Adipocyte (in vitro differentiated cells): ENCODE results near the gene CCL8.
A peak's percentile ranks its signal among the peaks of the same experiment; 100 is the strongest.

ENCODE experiments used
- DNase-seq: peaks from one replicate; pipeline ENCODE4 v3.0.0-alpha.2; 2015; ENCODE audit warnings: low read depth
- H3K27me3 ChIP-seq: replicated peaks from 2 replicates; pipeline ENCODE4 v1.7.0; 2013; ENCODE audit warnings: mild to moderate bottlenecking, low read length, moderate library complexity; ENCODE audit not compliant: control insufficient read depth, insufficient read depth
- H3K36me3 ChIP-seq: 2 replicates; pipeline ENCODE4 v1.7.0; 2013; ENCODE audit warnings: low read length, mild to moderate bottlenecking, moderate library complexity; ENCODE audit not compliant: control insufficient read depth, insufficient read depth, severe bottlenecking
- H3K4me1 ChIP-seq: 2 replicates; pipeline ENCODE4 v1.7.0; 2013; ENCODE audit warnings: mild to moderate bottlenecking, low read length, moderate library complexity; ENCODE audit not compliant: control insufficient read depth, insufficient read depth
- H3K4me3 ChIP-seq: 2 replicates; pipeline ENCODE4 v1.7.0; 2013; ENCODE audit warnings: mild to moderate bottlenecking, low read length, moderate library complexity
- H3K9ac ChIP-seq: 2 replicates; pipeline ENCODE4 v1.7.0; 2013; ENCODE audit warnings: mild to moderate bottlenecking, low read length, moderate library complexity
- H3K9me3 ChIP-seq: 2 replicates; pipeline ENCODE4 v1.7.0; 2013; ENCODE audit warnings: mild to moderate bottlenecking, low read length, moderate library complexity; ENCODE audit not compliant: control insufficient read depth

The CCL8 gene

DNA sequence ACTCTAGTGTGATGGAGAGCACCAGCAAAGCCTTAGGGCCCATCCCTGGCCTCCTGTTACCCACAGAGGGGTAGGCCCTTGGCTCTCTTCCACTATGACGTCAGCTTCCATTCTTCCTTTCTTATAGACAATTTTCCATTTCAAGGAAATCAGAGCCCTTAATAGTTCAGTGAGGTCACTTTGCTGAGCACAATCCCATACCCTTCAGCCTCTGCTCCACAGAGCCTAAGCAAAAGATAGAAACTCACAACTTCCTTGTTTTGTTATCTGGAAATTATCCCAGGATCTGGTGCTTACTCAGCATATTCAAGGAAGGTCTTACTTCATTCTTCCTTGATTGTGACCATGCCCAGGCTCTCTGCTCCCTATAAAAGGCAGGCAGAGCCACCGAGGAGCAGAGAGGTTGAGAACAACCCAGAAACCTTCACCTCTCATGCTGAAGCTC, at the start of gene CCL8:
Gene CCL8, plus strand, starts transcription at position 397 of the 445 bp plus-strand sequence. CDS start 67 bp downstream, outside the sequence.
- Histone ChIP-seq H3K9me3 (peaks cover 3% of the 10 kb centered on the region), H3K36me3 (no peaks in the 10 kb centered on the region), H3K4me3 (no peak within 1 kb of the TSS), H3K9ac (no peak within 1 kb of the TSS), H3K4me1 (peaks cover 25% of the 10 kb centered on the region), H3K27me3 (no peaks in the 10 kb centered on the region)
- DNase-seq, result no peak

DNA sequence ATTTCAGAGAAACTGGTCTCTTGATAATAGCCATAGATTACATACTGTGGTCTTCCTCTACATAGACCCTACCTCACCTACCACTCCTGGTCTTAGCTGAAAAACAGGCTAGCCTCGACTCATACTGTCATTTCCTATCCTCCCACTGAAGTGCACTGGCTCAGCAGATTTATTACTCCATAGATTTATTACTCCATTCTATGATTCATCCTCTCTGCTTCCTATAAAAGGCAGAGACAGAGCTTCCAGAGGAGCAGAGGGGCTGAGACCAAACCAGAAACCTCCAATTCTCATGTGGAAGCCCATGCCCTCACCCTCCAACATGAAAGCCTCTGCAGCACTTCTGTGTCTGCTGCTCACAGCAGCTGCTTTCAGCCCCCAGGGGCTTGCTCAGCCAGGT, 49.3 kb upstream of the CCL8 start, which contains the start of gene CCL7:
Gene CCL7, plus strand, starts transcription at position 253 of the 400 bp plus-strand sequence. Its CDS starts 70 bp downstream, at position 323.
- Histone ChIP-seq H3K4me1 (peaks cover 14% of the 10 kb centered on the region), H3K4me3 (no peak within 1 kb of the TSS), H3K9ac (no peak within 1 kb of the TSS), H3K9me3 (no peaks in the 10 kb centered on the region), H3K36me3 (no peaks in the 10 kb centered on the region), H3K27me3 (no peaks in the 10 kb centered on the region)
- DNase-seq, result no peak

DNA sequence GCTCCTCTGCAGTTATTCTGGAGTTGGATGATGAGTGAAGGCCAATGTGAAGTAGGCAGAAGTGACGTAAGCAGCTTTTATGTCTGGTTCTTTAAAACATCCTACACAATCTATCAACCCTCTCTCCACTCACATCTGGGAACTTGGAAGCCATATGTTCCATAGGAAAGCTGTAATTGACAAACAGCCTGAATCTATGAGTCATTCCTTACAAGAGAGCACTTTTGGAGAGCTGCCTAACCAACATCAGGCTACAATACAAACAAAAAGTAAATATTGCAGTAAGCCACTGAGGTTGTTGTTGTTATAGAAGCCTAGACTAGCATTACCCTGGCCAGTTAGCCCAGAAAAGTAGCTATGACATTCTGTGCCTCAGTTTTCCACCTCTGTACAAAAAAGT, 43.4 kb upstream of the CCL8 start:
- Histone ChIP-seq H3K4me3 (no peak overlapping the region), H3K4me1 (peaks cover 16% of the 10 kb centered on the region), H3K9ac (no peak overlapping the region), H3K9me3 (no peaks in the 10 kb centered on the region), H3K36me3 (no peaks in the 10 kb centered on the region), H3K27me3 (no peaks in the 10 kb centered on the region)
- peak; percentile 90 for DNase-seq

DNA sequence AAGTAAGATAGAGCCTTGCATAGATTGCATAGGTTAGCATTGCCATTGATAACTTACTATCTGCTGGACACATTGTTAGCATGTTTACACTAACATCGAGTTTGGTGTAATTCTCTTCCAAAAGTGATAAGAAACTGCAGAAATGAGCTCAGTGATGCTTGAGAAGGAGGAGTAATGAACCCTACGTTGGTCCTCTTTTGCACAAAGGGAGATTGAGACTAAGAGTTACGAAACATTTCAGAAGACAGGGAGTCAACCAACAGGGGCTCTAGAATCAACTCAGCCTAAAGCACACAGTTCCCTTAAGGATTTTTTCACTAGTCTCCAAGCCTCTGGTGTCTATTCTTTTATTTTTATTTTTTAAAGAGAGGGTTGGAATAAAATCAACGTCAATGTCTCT, 42.4 kb upstream of the CCL8 start:
- Histone ChIP-seq H3K4me3 (no peak overlapping the region), H3K9ac (no peak overlapping the region), H3K4me1 (peaks cover 16% of the 10 kb centered on the region), H3K36me3 (no peaks in the 10 kb centered on the region), H3K9me3 (no peaks in the 10 kb centered on the region), H3K27me3 (no peaks in the 10 kb centered on the region)
- no peak for DNase-seq

DNA sequence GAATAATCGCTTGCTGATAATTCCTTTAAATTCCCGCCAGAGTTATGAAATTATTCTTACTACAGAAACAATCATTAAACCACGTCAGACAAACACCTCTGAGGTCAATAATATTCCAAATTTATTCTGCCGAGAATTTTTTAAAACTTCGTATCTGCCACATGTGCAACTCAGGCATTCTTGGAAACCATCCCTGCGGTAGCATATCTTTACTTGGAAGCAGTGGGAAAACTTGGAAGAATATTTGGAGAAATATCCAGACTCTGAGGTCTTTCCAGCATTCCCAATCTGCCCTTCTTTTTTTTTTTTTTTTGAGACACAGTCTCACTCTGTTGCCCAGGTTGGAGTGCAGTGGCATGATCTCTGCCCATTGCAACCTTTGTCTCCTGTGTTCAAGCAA, 35.7 kb upstream of the CCL8 start:
- Histone ChIP-seq H3K4me3 (no peak overlapping the region), H3K9me3 (no peaks in the 10 kb centered on the region), H3K9ac (no peak overlapping the region), H3K4me1 (peaks cover 17% of the 10 kb centered on the region), H3K27me3 (no peaks in the 10 kb centered on the region), H3K36me3 (no peaks in the 10 kb centered on the region)
- no peak for DNase-seq

DNA sequence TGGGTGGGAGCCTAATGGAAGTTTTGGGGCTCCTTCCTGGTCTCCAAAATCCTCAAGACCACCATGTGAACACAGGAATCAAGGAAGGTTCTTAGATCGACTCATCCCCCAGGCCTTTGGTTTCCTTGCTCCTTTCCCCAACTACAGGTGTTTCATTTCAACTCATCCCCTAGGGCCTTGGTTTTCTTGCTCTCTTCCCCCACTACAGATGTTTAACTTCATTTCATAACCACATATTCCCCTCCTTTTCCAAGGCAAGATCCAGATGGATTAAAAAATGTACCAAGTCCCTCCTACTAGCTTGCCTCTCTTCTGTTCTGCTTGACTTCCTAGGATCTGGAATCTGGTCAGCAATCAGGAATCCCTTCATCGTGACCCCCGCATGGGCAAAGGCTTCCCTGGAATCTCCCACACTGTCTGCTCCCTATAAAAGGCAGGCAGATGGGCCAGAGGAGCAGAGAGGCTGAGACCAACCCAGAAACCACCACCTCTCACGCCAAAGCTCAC, 33.9 kb upstream of the CCL8 start, which contains the start of gene CCL11:
Gene CCL11, plus strand, starts transcription at position 457 of the 507 bp plus-strand sequence. CDS start 67 bp downstream, outside the sequence.
- H3K36me3 ChIP-seq, result no peaks in the 10 kb centered on the region
- no peak for DNase-seq
- H3K9ac ChIP-seq, result no peak within 1 kb of the TSS
- H3K9me3 ChIP-seq, result no peaks in the 10 kb centered on the region
- H3K4me1 ChIP-seq, result peaks cover 18% of the 10 kb centered on the region
- H3K27me3 ChIP-seq, result no peaks in the 10 kb centered on the region
- no peak within 1 kb of the TSS for H3K4me3 ChIP-seq

DNA sequence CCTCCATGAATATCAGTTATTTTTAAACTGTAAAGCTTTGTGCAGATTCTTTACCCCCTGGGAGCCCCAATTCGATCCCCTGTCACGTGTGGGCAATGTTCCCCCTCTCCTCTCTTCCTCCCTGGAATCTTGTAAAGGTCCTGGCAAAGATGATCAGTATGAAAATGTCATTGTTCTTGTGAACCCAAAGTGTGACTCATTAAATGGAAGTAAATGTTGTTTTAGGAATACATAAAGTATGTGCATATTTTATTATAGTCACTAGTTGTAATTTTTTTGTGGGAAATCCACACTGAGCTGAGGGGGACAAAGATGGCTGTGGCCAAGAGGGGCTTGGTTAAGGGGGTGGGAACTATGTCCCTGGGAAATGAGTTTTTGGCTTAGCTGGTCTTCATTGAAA, 31.4 kb upstream of the CCL8 start:
- Histone ChIP-seq H3K9me3 (no peaks in the 10 kb centered on the region), H3K4me3 (no peak overlapping the region), H3K4me1 (peaks cover 18% of the 10 kb centered on the region), H3K36me3 (no peaks in the 10 kb centered on the region), H3K27me3 (no peaks in the 10 kb centered on the region), H3K9ac (no peak overlapping the region)
- no peak for DNase-seq

DNA sequence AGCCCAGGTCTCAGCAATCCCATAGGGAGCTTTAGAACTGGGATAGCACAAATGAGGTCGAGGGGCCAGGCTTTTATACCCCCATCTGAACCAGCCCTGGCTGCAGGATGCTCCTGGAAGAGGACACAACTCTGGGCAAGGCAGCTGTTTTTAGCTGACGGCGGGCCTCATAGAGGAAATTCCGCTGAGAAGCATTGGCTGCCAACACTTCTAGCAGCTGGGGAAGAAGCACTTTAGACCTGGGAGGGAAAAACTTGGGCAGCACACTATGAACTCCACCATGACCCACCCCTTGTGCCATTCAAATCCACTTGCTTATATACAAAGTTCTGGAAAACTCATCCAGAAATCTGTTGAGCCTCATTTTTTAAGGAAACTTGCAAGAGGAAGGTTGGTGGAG, 28.6 kb upstream of the CCL8 start:
- no peak overlapping the region for H3K9ac ChIP-seq
- no peak overlapping the region for H3K4me3 ChIP-seq
- no peak for DNase-seq
- H3K4me1 ChIP-seq, result peaks cover 18% of the 10 kb centered on the region
- H3K36me3 ChIP-seq, result no peaks in the 10 kb centered on the region
- H3K27me3 ChIP-seq, result no peaks in the 10 kb centered on the region
- H3K9me3 ChIP-seq, result no peaks in the 10 kb centered on the region

DNA sequence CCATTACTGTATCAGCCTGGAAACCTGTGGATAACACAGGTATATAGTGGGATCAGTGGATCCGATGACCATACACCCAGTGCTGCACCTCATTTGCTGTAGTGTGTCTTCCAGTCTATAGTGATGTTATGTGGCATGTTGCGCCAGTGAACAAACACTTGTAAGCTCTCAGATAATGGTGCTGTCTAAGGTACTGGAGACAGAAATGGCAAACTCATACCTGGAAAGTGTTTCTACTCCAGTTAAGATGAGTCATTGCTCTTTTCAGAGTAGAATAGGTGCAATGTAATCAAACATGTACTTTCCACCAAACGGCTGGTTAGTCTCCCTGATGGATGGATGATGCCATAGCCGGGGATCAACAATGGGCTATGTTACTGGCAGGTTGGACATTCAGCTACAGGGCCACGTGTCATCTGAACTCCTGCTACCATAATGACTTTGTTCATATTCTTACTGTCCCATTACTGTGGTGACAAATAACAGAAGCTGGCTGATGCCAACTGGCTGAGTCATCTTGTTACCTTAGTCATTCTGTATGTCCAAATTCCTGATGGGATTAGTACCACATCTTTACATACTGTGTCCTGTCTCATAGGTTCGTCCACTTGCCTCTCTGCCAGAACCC, 27.4 kb upstream of the CCL8 start:
- Histone ChIP-seq H3K36me3 (no peaks in the 10 kb centered on the region), H3K9ac (no peak overlapping the region), H3K4me3 (no peak overlapping the region), H3K4me1 (peaks cover 17% of the 10 kb centered on the region), H3K27me3 (no peaks in the 10 kb centered on the region), H3K9me3 (no peaks in the 10 kb centered on the region)
- DNase-seq, result no peak

DNA sequence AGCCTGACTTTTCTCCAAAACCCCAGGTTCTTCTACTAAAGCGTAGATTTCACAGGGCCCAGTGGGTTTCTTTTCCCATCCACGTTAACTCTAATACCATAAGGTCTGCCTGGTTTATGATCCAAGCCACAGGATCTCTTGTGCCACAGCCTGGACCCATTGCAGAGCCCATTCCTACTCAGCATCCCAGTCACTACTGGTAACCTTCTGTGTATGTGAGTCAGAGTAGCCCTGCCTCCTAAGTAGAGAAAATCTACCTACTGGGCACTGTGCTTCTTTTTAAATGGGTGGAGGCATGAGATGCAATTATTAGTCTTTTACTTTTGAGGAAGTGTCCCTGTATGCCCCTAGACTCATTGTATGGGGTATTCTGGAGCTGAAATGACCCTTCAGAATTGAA, 20.2 kb upstream of the CCL8 start:
- H3K27me3 ChIP-seq, result no peaks in the 10 kb centered on the region
- H3K9ac ChIP-seq, result no peak overlapping the region
- peaks cover 36% of the 10 kb centered on the region for H3K4me1 ChIP-seq
- no peak for DNase-seq
- H3K9me3 ChIP-seq, result no peaks in the 10 kb centered on the region
- no peaks in the 10 kb centered on the region for H3K36me3 ChIP-seq
- no peak overlapping the region for H3K4me3 ChIP-seq

DNA sequence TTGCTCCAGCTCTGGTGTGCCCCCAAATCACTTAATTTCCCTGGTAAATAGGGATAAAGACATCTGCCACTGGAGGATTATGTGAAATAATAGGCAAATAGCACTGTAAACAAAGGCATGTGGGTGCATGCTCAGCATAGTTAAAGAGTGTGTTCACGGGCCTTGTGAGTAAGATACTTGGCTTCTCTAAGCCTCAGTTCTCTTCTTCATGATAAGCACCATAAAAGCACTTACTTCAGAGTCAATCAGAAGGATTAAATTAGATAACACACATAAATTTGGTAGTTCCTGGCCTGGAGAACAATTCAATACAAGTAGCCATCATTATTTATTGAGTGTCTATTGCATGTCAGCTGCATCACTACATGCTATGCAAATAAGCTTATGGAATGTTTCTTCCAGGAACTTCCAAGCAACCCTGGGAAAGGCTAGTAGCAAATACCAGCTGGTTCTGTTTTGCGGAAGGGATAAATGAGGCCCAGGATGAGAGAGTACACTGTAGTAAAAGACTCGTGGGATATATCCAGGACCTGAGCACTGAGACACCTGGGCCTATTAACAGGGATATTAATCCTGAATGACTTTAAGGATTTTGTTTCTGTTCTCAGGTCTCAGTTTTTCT, 19.2 kb upstream of the CCL8 start:
- Histone ChIP-seq H3K4me3 (no peak overlapping the region), H3K27me3 (no peaks in the 10 kb centered on the region), H3K36me3 (no peaks in the 10 kb centered on the region), H3K9ac (peak overlapping the region; percentile 48), H3K4me1 (peaks cover 36% of the 10 kb centered on the region), H3K9me3 (no peaks in the 10 kb centered on the region)
- peak; percentile 65 for DNase-seq
